HL-60 (cell line): ENCODE results near the gene USP32.

Experiments used
- DNase-seq, 2 experiments: peaks; one replicate each; pipeline ENCODE4 v3.0.0-alpha.2; 2010 to 2020; ENCODE audit warnings: low read depth in 1 of 2, low spot score in 1 of 2
- H3K27ac ChIP-seq: fragments of 250-450 bp; sonication (Bioruptor Pico); replicated peaks from 2 replicates; pipeline ENCODE4 v1.5.1; 2020; ENCODE audit warnings: mild to moderate bottlenecking, moderate library complexity
- H3K27me3 ChIP-seq: fragments of 250-450 bp; sonication (Bioruptor Pico); 2 replicates; pipeline ENCODE4 v1.5.1; 2021; ENCODE audit warnings: mild to moderate bottlenecking, moderate library complexity; ENCODE audit not compliant: insufficient read depth, poor library complexity, severe bottlenecking
- H3K4me3 ChIP-seq: replicated peaks from 2 replicates; pipeline ENCODE4 v1.5.1; 2011; ENCODE audit warnings: mild to moderate bottlenecking, control low read depth, low read length; ENCODE audit not compliant: insufficient read depth
- CTCF ChIP-seq: IDR thresholded peaks from one replicate; pipeline ENCODE4 v1.5.1; 2011; ENCODE audit warnings: low read length, control low read depth, inconsistent platforms; ENCODE audit not compliant: insufficient read depth
- GABPA ChIP-seq: IDR thresholded peaks from 2 replicates; pipeline ENCODE4 v1.6.1; 2012; ENCODE audit warnings: low read depth
- POLR2AphosphoS5 ChIP-seq: IDR thresholded peaks from 2 replicates; pipeline ENCODE4 v1.6.1; 2012; ENCODE audit warnings: low read depth
- REST ChIP-seq: IDR thresholded peaks from 2 replicates; pipeline ENCODE4 v1.6.1; 2012; ENCODE audit warnings: low read depth; ENCODE audit not compliant: insufficient replicate concordance
- SPI1 ChIP-seq: IDR thresholded peaks from 2 replicates; pipeline ENCODE4 v1.6.1; 2012; ENCODE audit warnings: low read depth, mild to moderate bottlenecking, borderline replicate concordance

USP32 gene

GRCh38 chr17:60303406-60304099 is 88.4 kb downstream of the USP32 start:
- DNase-seq, result no peak
- no peaks in the 10 kb centered on the region for H3K27me3 ChIP-seq
- no peak overlapping the region for H3K27ac ChIP-seq
- no peak overlapping the region for H3K4me3 ChIP-seq
- TF ChIP-seq REST, result no peak

GRCh38 chr17:60301649-60302048 is 90.3 kb downstream of the USP32 start:
- Histone ChIP-seq H3K27ac (no peak overlapping the region), H3K27me3 (no peaks in the 10 kb centered on the region), H3K4me3 (no peak overlapping the region)
- TF ChIP-seq SPI1, result no peak
- no peak for TF ChIP-seq GABPA
- TF ChIP-seq REST, result no peak
- no peak for TF ChIP-seq POLR2AphosphoS5
- TF ChIP-seq CTCF, result no peak
- no peak for DNase-seq

GRCh38 chr17:60300949-60301348 is 91.0 kb downstream of the USP32 start:
- no peak for DNase-seq
- TF ChIP-seq GABPA, result no peak
- no peak for TF ChIP-seq REST
- TF ChIP-seq CTCF, result no peak
- no peak for TF ChIP-seq POLR2AphosphoS5
- TF ChIP-seq SPI1, result no peak
- H3K27me3 ChIP-seq, result no peaks in the 10 kb centered on the region
- H3K4me3 ChIP-seq, result no peak overlapping the region
- H3K27ac ChIP-seq, result no peak overlapping the region

- no peak overlapping the region for H3K27ac ChIP-seq
- H3K27me3 ChIP-seq, result no peaks in the 10 kb centered on the region
- DNase-seq, result no peak
- TF ChIP-seq POLR2AphosphoS5 (no peak), REST (no peak), SPI1 (no peak), GABPA (no peak), CTCF (no peak)
- H3K4me3 ChIP-seq, result no peak overlapping the region
Measured at GRCh38 chr17:60300011-60300410, 91.9 kb downstream of the USP32 start.
